Fibroblast of lung (primary cell): Measurements from ENCODE around the gene JUN. TPM values are rescaled to one million over a fixed set of nuclear protein-coding genes. Genes with fewer than 3 reads are reported as not detected.

Source experiments
- DNase-seq, 2 donors: peaks; one replicate each; pipeline versions ENCODE4 v3.0.0 to v3.0.0-alpha.2; 2010; ENCODE audit warnings: low read depth in 2 of 2
- H2AFZ ChIP-seq: 2 replicates; pipeline ENCODE4 v1.5.1; 2012; ENCODE audit warnings: low read length, control low read depth, inconsistent platforms
- H3K27ac ChIP-seq: 2 replicates; pipeline ENCODE4 v1.5.1; 2011; ENCODE audit warnings: low read length, control low read depth; ENCODE audit not compliant: insufficient read depth
- H3K27me3 ChIP-seq: 2 replicates; pipeline ENCODE4 v1.5.1; 2011; ENCODE audit warnings: mild to moderate bottlenecking, low read length; ENCODE audit not compliant: control insufficient read depth, insufficient read depth
- H3K36me3 ChIP-seq: 2 replicates; pipeline ENCODE4 v1.5.1; 2011; ENCODE audit warnings: low read length; ENCODE audit not compliant: control insufficient read depth, insufficient read depth
- H3K4me1 ChIP-seq: 2 replicates; pipeline ENCODE4 v1.5.1; 2011; ENCODE audit warnings: low read length; ENCODE audit not compliant: control insufficient read depth, insufficient read depth; ENCODE audit errors: extremely low read depth
- H3K4me2 ChIP-seq: 2 replicates; pipeline ENCODE4 v1.5.1; 2011; ENCODE audit warnings: low read length, control low read depth; ENCODE audit not compliant: insufficient read depth; ENCODE audit errors: extremely low read depth
- H3K4me3 ChIP-seq, 4 experiments: fragments of 200-600 bp in 1 of 4; sonication (generic) in 1 of 4; replicated peaks in 1 of 4; 2 replicates each; pipeline ENCODE4 v1.5.1; 2011 to 2016; ENCODE audit warnings: low read length in 4 of 4, low read depth in 3 of 4, mild to moderate bottlenecking in 3 of 4, control low read depth in 2 of 4, inconsistent platforms in 1 of 4, mixed read lengths in 1 of 4; ENCODE audit not compliant: insufficient read depth in 1 of 4; ENCODE audit errors: control extremely low read depth in 1 of 4
- H3K79me2 ChIP-seq: 2 replicates; pipeline ENCODE4 v1.5.1; 2012; ENCODE audit warnings: mild to moderate bottlenecking, low read length, inconsistent platforms; ENCODE audit not compliant: control insufficient read depth, insufficient read depth
- H3K9ac ChIP-seq: 2 replicates; pipeline ENCODE4 v1.5.1; 2011; ENCODE audit warnings: mild to moderate bottlenecking, low read length, control low read depth; ENCODE audit not compliant: insufficient read depth
- H3K9me3 ChIP-seq: 2 replicates; pipeline ENCODE4 v1.5.1; 2012; ENCODE audit warnings: low read depth, low read length; ENCODE audit not compliant: control insufficient read depth, insufficient read depth
- H4K20me1 ChIP-seq: 2 replicates; pipeline ENCODE4 v1.5.1; 2011; ENCODE audit warnings: low read length; ENCODE audit not compliant: control insufficient read depth, insufficient read depth; ENCODE audit errors: extremely low read depth
- EZH2 ChIP-seq: IDR thresholded peaks from 2 replicates; pipeline ENCODE4 v1.5.1; 2012; ENCODE audit warnings: low read length, control low read depth, mild to moderate bottlenecking; ENCODE audit errors: missing control alignments
- polyA plus RNA-seq, 2 donors: library from polyadenylated mRNA; depleted of rRNA in 1 of 2; stranded (reverse) in 1 of 2; unstranded in 1 of 2; fragments of >200 nt; gene quantifications; 2 replicates each; pipeline ENCODE4 v1.2.1, GENCODE V29; 2011 to 2012; ENCODE audit warnings: missing spikeins in 1 of 2
- total RNA-seq: library from RNA; depleted of rRNA; stranded (reverse); fragments of >200 nt; gene quantifications from 2 replicates; pipeline ENCODE4 v1.2.1, GENCODE V29; 2014
- TF ChIP-seq, protein P1 (sequence below), 2 donors: IDR thresholded peaks in 1 of 2; conservative IDR thresholded peaks in 1 of 2; 1 replicate in 1 of 2; 2 replicates in 1 of 2; pipeline ENCODE4 v1.5.1; 2011 to 2012; ENCODE audit warnings: low read length in 2 of 2, control low read depth in 1 of 2, inconsistent platforms in 1 of 2, low read depth in 1 of 2, mild to moderate bottlenecking in 1 of 2

JUN gene
- total and polyA plus RNA-seq, 2 donors (not counting 1 experiment from before 2014, with no cell fraction given): 22.6 to 145 TPM

DNA sequence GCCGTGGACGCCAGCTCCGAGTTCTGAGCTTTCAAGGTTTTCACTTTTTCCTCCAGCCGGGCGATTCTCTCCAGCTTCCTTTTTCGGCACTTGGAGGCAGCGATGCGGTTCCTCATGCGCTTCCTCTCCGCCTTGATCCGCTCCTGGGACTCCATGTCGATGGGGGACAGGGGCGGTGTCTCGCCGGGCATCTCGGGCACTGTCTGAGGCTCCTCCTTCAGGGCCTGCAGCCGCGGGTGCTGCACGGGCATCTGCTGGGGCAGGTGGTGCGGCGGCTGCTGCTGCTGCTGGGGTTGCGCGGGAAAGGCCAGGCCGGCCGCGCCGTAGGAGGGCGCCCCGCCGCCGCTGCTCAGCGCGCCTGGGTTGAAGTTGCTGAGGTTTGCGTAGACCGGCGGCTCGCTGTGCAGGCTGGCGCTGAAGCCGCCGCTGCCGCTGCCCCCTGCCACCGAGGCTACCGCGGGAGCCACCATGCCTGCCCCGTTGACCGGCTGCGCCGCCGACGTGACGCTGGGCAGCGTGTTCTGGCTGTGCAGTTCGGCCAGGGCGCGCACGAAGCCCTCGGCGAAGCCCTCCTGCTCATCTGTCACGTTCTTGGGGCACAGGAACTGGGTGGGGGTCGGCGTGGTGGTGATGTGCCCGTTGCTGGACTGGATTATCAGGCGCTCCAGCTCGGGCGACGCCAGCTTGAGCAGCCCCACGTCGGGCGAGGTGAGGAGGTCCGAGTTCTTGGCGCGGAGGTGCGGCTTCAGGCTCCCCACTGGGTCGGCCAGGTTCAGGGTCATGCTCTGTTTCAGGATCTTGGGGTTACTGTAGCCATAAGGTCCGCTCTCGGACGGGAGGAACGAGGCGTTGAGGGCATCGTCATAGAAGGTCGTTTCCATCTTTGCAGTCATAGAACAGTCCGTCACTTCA is 1.4 kb downstream of the JUN start:
- Histone ChIP-seq H3K4me1 (peaks cover 11% of the 10 kb centered on the region), H3K27ac (peak overlapping the region; percentile 90), H3K9me3 (no peaks in the 10 kb centered on the region), H3K79me2 (peaks cover 34% of the 10 kb centered on the region), H3K36me3 (peaks cover 10% of the 10 kb centered on the region), H2AFZ (no peak overlapping the region), H3K4me3 (peak overlapping the region; percentile 82 to 96 (median 94)), H3K4me2 (peak overlapping the region; percentile 75), H4K20me1 (no peaks in the 10 kb centered on the region), H3K9ac (peak overlapping the region; percentile 96), H3K27me3 (no peaks in the 10 kb centered on the region)
- TF ChIP-seq, protein P1, sequence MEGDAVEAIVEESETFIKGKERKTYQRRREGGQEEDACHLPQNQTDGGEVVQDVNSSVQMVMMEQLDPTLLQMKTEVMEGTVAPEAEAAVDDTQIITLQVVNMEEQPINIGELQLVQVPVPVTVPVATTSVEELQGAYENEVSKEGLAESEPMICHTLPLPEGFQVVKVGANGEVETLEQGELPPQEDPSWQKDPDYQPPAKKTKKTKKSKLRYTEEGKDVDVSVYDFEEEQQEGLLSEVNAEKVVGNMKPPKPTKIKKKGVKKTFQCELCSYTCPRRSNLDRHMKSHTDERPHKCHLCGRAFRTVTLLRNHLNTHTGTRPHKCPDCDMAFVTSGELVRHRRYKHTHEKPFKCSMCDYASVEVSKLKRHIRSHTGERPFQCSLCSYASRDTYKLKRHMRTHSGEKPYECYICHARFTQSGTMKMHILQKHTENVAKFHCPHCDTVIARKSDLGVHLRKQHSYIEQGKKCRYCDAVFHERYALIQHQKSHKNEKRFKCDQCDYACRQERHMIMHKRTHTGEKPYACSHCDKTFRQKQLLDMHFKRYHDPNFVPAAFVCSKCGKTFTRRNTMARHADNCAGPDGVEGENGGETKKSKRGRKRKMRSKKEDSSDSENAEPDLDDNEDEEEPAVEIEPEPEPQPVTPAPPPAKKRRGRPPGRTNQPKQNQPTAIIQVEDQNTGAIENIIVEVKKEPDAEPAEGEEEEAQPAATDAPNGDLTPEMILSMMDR (conservative IDR thresholded peaks at IDR 0.05 in 1 of 2, IDR thresholded peaks at IDR 0.05 in 1 of 2; ENCODE audit: low read depth in 1 of 2, low read length in 2 of 2): no peak
- no peak for TF ChIP-seq EZH2
- peak; percentile 36 to 42 for DNase-seq

DNA sequence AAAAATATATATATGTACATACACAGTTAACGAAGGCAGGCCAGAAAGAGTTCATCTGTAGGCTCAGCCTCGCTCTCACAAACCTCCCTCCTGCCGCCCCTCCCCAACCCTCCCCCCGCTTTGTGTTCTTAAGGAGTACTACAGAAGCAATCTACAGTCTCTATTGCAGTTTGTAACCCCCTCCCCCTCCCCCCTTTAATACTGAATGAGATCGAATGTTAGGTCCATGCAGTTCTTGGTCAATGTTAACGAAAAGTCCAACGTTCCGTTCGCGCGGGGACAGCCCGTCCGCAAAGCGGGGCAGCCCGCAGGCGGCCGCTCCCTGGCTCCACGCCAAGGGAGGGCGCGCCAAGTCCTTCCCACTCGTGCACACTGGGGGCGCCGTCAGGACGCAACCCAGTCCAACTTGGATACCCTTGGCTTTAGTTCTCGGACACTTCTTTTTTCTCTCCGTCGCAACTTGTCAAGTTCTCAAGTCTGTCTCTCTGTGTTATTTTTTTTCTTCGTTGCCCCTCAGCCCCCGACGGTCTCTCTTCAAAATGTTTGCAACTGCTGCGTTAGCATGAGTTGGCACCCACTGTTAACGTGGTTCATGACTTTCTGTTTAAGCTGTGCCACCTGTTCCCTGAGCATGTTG is 2.2 kb downstream of the JUN start:
- Histone ChIP-seq H2AFZ (no peak overlapping the region), H4K20me1 (no peaks in the 10 kb centered on the region), H3K4me1 (peaks cover 8% of the 10 kb centered on the region), H3K36me3 (peaks cover 10% of the 10 kb centered on the region), H3K9me3 (no peaks in the 10 kb centered on the region), H3K27ac (peak overlapping the region; percentile 90), H3K9ac (peak overlapping the region; percentile 96), H3K27me3 (no peaks in the 10 kb centered on the region), H3K4me3 (peak overlapping the region; percentile 82 to 96 (median 94)), H3K4me2 (peak overlapping the region; percentile 90), H3K79me2 (peaks cover 34% of the 10 kb centered on the region)
- peak; percentile 66 to 84 for DNase-seq
- TF ChIP-seq, protein P1 (conservative IDR thresholded peaks at IDR 0.05 in 1 of 2, IDR thresholded peaks at IDR 0.05 in 1 of 2; ENCODE audit: low read depth in 1 of 2, low read length in 2 of 2): peak; percentile 12 to 51
- TF ChIP-seq EZH2: no peak

DNA sequence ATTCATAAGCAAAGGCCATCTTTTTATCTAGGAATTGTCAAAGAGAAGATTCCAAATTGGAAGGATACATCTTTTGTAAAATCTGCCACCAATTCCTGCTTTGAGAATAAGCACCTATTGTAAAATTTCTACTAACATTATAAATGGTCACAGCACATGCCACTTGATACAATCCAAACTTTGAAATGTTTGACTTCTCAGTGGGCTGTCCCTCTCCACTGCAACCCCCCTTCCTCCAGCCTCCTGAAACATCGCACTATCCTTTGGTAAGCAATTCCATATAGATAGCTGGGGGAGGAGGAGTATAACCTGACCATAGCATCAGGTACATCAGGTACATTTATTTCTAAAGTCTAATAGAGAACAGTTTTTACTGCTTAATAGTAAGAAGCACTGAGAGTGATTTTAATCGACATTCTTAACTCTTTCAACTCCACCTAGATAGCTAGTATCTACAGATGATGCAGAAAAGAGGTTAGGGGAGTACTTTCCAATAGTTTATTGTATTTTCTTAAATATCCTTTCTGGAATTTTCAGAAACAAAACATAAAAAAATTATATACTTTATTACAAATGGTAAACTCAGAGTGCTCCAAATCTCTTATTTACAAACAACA is 2.9 kb downstream of the JUN start:
- Histone ChIP-seq H3K4me3 (peak overlapping the region; percentile 82 to 96 (median 94)), H4K20me1 (no peaks in the 10 kb centered on the region), H3K4me2 (peak overlapping the region; percentile 90), H3K27ac (no peak overlapping the region), H3K4me1 (peaks cover 5% of the 10 kb centered on the region), H3K27me3 (no peaks in the 10 kb centered on the region), H3K9ac (peak overlapping the region; percentile 43), H3K79me2 (peaks cover 34% of the 10 kb centered on the region), H3K9me3 (no peaks in the 10 kb centered on the region), H2AFZ (no peak overlapping the region), H3K36me3 (peaks cover 10% of the 10 kb centered on the region)
- DNase-seq: peak; percentile 25 to 36
- TF ChIP-seq EZH2: no peak
- TF ChIP-seq, protein P1 (conservative IDR thresholded peaks at IDR 0.05 in 1 of 2, IDR thresholded peaks at IDR 0.05 in 1 of 2; ENCODE audit: low read depth in 1 of 2, low read length in 2 of 2): no peak
